ENCODE data around the gene DGKB.

DNA sequence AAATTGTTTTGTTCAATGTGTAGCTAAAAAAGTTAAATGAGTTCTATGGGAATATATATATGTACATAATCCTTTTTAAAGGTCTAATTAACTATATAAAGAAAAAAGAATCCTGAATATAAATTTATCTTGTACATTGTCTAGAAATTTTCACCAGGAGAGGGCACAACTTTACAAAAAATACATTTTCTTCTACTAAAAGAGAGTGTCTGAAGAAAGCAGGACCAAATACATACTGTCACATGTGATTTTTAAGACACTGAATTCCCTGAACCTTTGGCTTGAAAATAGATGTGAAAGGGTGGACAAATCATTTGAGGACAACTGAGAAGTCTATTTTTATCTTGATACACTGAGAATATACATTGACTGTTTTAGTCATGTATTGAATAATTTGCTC, 204.3 kb downstream of the DGKB start:
- TF ChIP-seq CTCF (IDR thresholded peaks at IDR 0.05) (no peak), POLR2AphosphoS5 (IDR thresholded peaks at IDR 0.05) (no peak), POLR2A (IDR thresholded peaks at IDR 0.05) (no peak)

Measured in stomach (tissue), 4 donors.